Liver (tissue), 9 donors: ENCODE data around the gene SRSF3. TPM values are rescaled to one million over a fixed set of nuclear protein-coding genes. Genes with fewer than 3 reads are reported as not detected.

Experiments used
- DNase-seq: peaks from one replicate; pipeline ENCODE4 v3.0.0-alpha.2; 2017; ENCODE audit warnings: low spot score
- H3K27ac ChIP-seq, 2 donors: one replicate each; pipeline ENCODE4 v1.7.0; 2013; ENCODE audit warnings: inconsistent platforms in 2 of 2, low read length in 2 of 2, control low read depth in 1 of 2, low read depth in 1 of 2, mild to moderate bottlenecking in 1 of 2
- H3K27me3 ChIP-seq, 4 donors: one replicate each; pipeline versions ENCODE4 v1.6.1 to v1.7.0; 2013; ENCODE audit warnings: low read length in 3 of 4, inconsistent platforms in 1 of 4, mild to moderate bottlenecking in 1 of 4, moderate library complexity in 1 of 4; ENCODE audit not compliant: control insufficient read depth in 4 of 4, insufficient read depth in 4 of 4
- H3K36me3 ChIP-seq, 4 donors: one replicate each; pipeline versions ENCODE4 v1.6.1 to v1.7.0; 2013; ENCODE audit warnings: low read length in 3 of 4, mild to moderate bottlenecking in 3 of 4, low read depth in 1 of 4, moderate library complexity in 1 of 4; ENCODE audit not compliant: control insufficient read depth in 4 of 4, insufficient read depth in 3 of 4
- H3K4me1 ChIP-seq, 4 donors: one replicate each; pipeline versions ENCODE4 v1.6.1 to v1.7.0; 2013; ENCODE audit warnings: low read length in 3 of 4, mild to moderate bottlenecking in 3 of 4, moderate library complexity in 1 of 4; ENCODE audit not compliant: control insufficient read depth in 4 of 4, insufficient read depth in 4 of 4
- H3K4me3 ChIP-seq, 3 donors: one replicate each; pipeline versions ENCODE4 v1.6.1 to v1.7.0; 2013; ENCODE audit warnings: low read length in 3 of 3, control low read depth in 1 of 3, low read depth in 1 of 3, mild to moderate bottlenecking in 1 of 3
- H3K9ac ChIP-seq, 2 donors: one replicate each; pipeline ENCODE4 v1.7.0; 2013; ENCODE audit warnings: low read length in 2 of 2, mild to moderate bottlenecking in 2 of 2, moderate library complexity in 2 of 2, control low read depth in 1 of 2, low read depth in 1 of 2
- H3K9me3 ChIP-seq, 4 donors: one replicate each; pipeline versions ENCODE4 v1.6.1 to v1.7.0; 2013; ENCODE audit warnings: low read length in 3 of 4; ENCODE audit not compliant: control insufficient read depth in 4 of 4
- ATF3 ChIP-seq: IDR thresholded peaks from 2 replicates; pipeline ENCODE4 v1.6.1; 2016; ENCODE audit warnings: antibody characterized with exemption
- CTCF ChIP-seq: fragments of 150-350 bp; IDR thresholded peaks from 2 replicates; pipeline ENCODE4 v1.5.1; 2017; ENCODE audit warnings: improper control_type of control experiment, low read depth, low read length; ENCODE audit not compliant: missing input control
- FOXA1 ChIP-seq: IDR thresholded peaks from 2 replicates; pipeline ENCODE4 v1.6.1; 2016; ENCODE audit warnings: antibody characterized with exemption
- FOXA2 ChIP-seq: IDR thresholded peaks from 2 replicates; pipeline ENCODE4 v1.6.1; 2016; ENCODE audit warnings: antibody characterized with exemption
- GABPA ChIP-seq, 2 donors: IDR thresholded peaks in 1 of 2; conservative IDR thresholded peaks in 1 of 2; 2 replicates each; pipeline ENCODE4 v1.6.1; 2016; ENCODE audit warnings: antibody characterized with exemption in 2 of 2, mild to moderate bottlenecking in 1 of 2, moderate library complexity in 1 of 2
- HNF4A ChIP-seq, 2 donors: conservative IDR thresholded peaks; 2 replicates each; pipeline ENCODE4 v1.6.1; 2016; ENCODE audit warnings: antibody characterized with exemption in 2 of 2, mild to moderate bottlenecking in 2 of 2
- HNF4G ChIP-seq: IDR thresholded peaks from 2 replicates; pipeline ENCODE4 v1.6.1; 2016; ENCODE audit warnings: antibody characterized with exemption
- JUND ChIP-seq, 2 donors: IDR thresholded peaks; 2 replicates each; pipeline ENCODE4 v1.6.1; 2016; ENCODE audit warnings: antibody characterized with exemption in 2 of 2
- MAX ChIP-seq: IDR thresholded peaks from 2 replicates; pipeline ENCODE4 v1.6.1; 2016; ENCODE audit warnings: antibody characterized with exemption
- NR2F2 ChIP-seq: IDR thresholded peaks from 2 replicates; pipeline ENCODE4 v1.6.1; 2016; ENCODE audit warnings: antibody characterized with exemption
- RAD21 ChIP-seq, 2 donors: IDR thresholded peaks; 2 replicates each; pipeline ENCODE4 v1.6.1; 2016; ENCODE audit warnings: antibody characterized with exemption in 2 of 2, mild to moderate bottlenecking in 2 of 2
- REST ChIP-seq: IDR thresholded peaks from 2 replicates; pipeline ENCODE4 v1.6.1; 2016; ENCODE audit warnings: antibody characterized with exemption, mild to moderate bottlenecking
- RXRA ChIP-seq, 2 donors: IDR thresholded peaks; 2 replicates each; pipeline ENCODE4 v1.6.1; 2017 to 2018; ENCODE audit warnings: antibody characterized with exemption in 2 of 2, mild to moderate bottlenecking in 1 of 2
- SP1 ChIP-seq: IDR thresholded peaks from 2 replicates; pipeline ENCODE4 v1.6.1; 2018; ENCODE audit warnings: antibody characterized with exemption, mild to moderate bottlenecking
- TAF1 ChIP-seq: conservative IDR thresholded peaks from 2 replicates; pipeline ENCODE4 v1.6.1; 2016; ENCODE audit warnings: antibody characterized with exemption, mild to moderate bottlenecking
- YY1 ChIP-seq: IDR thresholded peaks from 2 replicates; pipeline ENCODE4 v1.6.1; 2016; ENCODE audit warnings: antibody characterized with exemption, mild to moderate bottlenecking
- ZBTB33 ChIP-seq: IDR thresholded peaks from 2 replicates; pipeline ENCODE4 v1.6.1; 2016; ENCODE audit warnings: antibody characterized with exemption
- WGBS: extraction: QIAGEN DNeasy Blood & Tissue Kit; methylation state at CpG from one replicate; pipeline ENCODE4 v1.1.7; 2013; 5-methylcytosine and 5-hydroxymethylcytosine counted together
- polyA plus RNA-seq, 2 donors: library from polyadenylated mRNA; stranded (reverse) in 1 of 2; unstranded in 1 of 2; fragments of 200-250 nt in 1 of 2; fragments of >200 nt in 1 of 2; fragmentation: Nextera tagmentation in 1 of 2; extraction: Ambion mirVana in 1 of 2; gene quantifications; one replicate each; pipeline versions ENCODE4 v1.2.1 to v1.2.3, GENCODE V29; 2013 to 2015
- total RNA-seq, 2 donors: library from RNA; depleted of rRNA; stranded (reverse); fragments of >200 nt; gene quantifications; one replicate each; pipeline ENCODE4 v1.2.3, GENCODE V29; 2014
- donor health status: healthy.
- donor health status: healthy.
- donor health status: healthy.
- donor health status: healthy.
- donor health status: healthy.

The SRSF3 gene
- total and polyA plus RNA-seq, 4 donors = 62.8 to 103 (median 101) TPM

- no peak for DNase-seq
- H3K9ac ChIP-seq = no peak overlapping the region
Observed at GRCh38 chr6:36625158-36625919, 31.2 kb downstream of the SRSF3 start.

GRCh38 chr6:36626636-36627035 lies 32.5 kb downstream of the SRSF3 start:
- no peak overlapping the region for H3K9ac ChIP-seq
- DNase-seq = no peak
- 90% methylated on average over 3 of the region's 3 CpGs for WGBS
- H3K27ac ChIP-seq = no peak overlapping the region
- TF ChIP-seq JUND (IDR thresholded peaks at IDR 0.05) = no peak
- no peaks in the 10 kb centered on the region for H3K27me3 ChIP-seq
- H3K4me3 ChIP-seq = no peak overlapping the region
- H3K4me1 ChIP-seq = peaks cover 3 to 23% (median 9%) of the 10 kb centered on the region in 4 donors
- no peaks in the 10 kb centered on the region for H3K9me3 ChIP-seq
- H3K36me3 ChIP-seq = no peaks in the 10 kb centered on the region

More at GRCh38 chr6:36625158-36625919, 31.2 kb downstream of the SRSF3 start:
- Histone ChIP-seq H3K36me3 (no peaks in the 10 kb centered on the region), H3K4me3 (no peak overlapping the region), H3K27me3 (no peaks in the 10 kb centered on the region), H3K27ac (no peak overlapping the region), H3K9me3 (no peaks in the 10 kb centered on the region), H3K4me1 (peaks cover 3 to 21% (median 9%) of the 10 kb centered on the region in 4 donors)
- no peak for TF ChIP-seq YY1
- TF ChIP-seq NR2F2 = no peak
- TF ChIP-seq ATF3 = no peak
- TF ChIP-seq TAF1 = no peak
- no peak for TF ChIP-seq HNF4G
- no peak for TF ChIP-seq ZBTB33
- 67% methylated on average over 5 of the region's 5 CpGs for WGBS

- peak overlapping the region in 1 of 2 donors; percentile 21 for H3K9ac ChIP-seq
- H3K27ac ChIP-seq = no peak overlapping the region
- DNase-seq = no peak
- 97% methylated on average over 5 of the region's 5 CpGs for WGBS
- H3K9me3 ChIP-seq = no peaks in the 10 kb centered on the region
- H3K27me3 ChIP-seq = no peaks in the 10 kb centered on the region
- H3K4me1 ChIP-seq = peaks cover 3 to 23% (median 9%) of the 10 kb centered on the region in 4 donors
- no peaks in the 10 kb centered on the region for H3K36me3 ChIP-seq
- no peak overlapping the region for H3K4me3 ChIP-seq
- no peak for TF ChIP-seq NR2F2
- no peak for TF ChIP-seq HNF4A (conservative IDR thresholded peaks at IDR 0.05)
- no peak for TF ChIP-seq RAD21 (IDR thresholded peaks at IDR 0.05)
- no peak for TF ChIP-seq REST
- TF ChIP-seq SP1 = no peak
- no peak for TF ChIP-seq GABPA (IDR thresholded peaks at IDR 0.05 in 1 of 2, conservative IDR thresholded peaks at IDR 0.05 in 1 of 2)
- TF ChIP-seq YY1 = no peak
- no peak for TF ChIP-seq ATF3
- TF ChIP-seq HNF4G = no peak
- TF ChIP-seq FOXA2 = no peak
- TF ChIP-seq MAX = no peak
- no peak for TF ChIP-seq CTCF
- no peak for TF ChIP-seq FOXA1
- no peak for TF ChIP-seq RXRA (IDR thresholded peaks at IDR 0.05)
- no peak for TF ChIP-seq ZBTB33
- TF ChIP-seq TAF1 = no peak
Observed at GRCh38 chr6:36627141-36627540, 33.0 kb downstream of the SRSF3 start.
